ENCODE data around the gene CCDC14.
"Not testable (repeated sequence)": the region's sequence is repeated elsewhere in the genome, so short reads cannot be mapped to it uniquely, and the experiment has no call there.

The CCDC14 gene, protein sequence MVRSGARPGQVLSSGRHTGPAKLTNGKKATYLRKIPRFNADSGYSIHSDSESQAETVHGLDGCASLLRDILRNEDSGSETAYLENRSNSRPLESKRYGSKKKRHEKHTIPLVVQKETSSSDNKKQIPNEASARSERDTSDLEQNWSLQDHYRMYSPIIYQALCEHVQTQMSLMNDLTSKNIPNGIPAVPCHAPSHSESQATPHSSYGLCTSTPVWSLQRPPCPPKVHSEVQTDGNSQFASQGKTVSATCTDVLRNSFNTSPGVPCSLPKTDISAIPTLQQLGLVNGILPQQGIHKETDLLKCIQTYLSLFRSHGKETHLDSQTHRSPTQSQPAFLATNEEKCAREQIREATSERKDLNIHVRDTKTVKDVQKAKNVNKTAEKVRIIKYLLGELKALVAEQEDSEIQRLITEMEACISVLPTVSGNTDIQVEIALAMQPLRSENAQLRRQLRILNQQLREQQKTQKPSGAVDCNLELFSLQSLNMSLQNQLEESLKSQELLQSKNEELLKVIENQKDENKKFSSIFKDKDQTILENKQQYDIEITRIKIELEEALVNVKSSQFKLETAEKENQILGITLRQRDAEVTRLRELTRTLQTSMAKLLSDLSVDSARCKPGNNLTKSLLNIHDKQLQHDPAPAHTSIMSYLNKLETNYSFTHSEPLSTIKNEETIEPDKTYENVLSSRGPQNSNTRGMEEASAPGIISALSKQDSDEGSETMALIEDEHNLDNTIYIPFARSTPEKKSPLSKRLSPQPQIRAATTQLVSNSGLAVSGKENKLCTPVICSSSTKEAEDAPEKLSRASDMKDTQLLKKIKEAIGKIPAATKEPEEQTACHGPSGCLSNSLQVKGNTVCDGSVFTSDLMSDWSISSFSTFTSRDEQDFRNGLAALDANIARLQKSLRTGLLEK

DNA sequence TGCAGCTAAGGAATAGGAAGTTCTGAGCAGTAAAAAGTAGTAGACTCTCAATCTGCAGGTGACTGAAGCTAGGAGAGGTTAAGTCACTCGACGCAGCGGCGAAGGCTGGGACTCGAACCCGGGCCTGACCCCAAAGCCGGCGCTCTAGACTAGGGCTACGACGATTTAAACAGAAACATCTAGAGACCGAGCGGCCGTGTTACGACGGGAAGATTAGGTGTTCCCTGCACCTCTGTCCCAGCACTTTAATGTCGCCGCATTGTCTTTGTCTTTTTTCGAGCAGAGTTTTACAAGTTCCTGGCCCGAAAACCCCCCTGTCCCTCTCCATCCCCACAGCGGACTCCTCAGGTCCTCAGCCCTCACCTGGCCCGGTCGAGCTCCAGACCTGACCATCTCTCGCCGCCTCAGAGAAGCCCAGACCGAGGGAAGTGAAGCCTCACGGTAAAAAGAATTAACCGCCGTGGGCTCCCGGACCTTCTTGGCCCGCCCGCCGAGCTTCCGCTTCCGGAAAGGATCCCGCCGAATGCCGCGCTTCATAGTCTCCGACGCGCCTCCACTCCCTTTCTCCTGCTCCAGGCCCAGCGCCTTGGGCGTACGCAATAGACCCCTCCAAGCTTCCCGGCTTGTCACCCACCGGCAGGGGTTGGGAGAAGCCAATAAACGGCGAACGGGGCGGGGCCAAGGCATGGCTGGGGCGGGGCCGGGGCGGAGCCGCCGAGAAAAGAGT, at the start of gene CCDC14:
TSS of gene CCDC14 (minus strand) at position 449 of the 727 bp plus-strand sequence. CDS start at position 393, 56 bp downstream.
- DNase-seq = peak; percentile 96

DNA sequence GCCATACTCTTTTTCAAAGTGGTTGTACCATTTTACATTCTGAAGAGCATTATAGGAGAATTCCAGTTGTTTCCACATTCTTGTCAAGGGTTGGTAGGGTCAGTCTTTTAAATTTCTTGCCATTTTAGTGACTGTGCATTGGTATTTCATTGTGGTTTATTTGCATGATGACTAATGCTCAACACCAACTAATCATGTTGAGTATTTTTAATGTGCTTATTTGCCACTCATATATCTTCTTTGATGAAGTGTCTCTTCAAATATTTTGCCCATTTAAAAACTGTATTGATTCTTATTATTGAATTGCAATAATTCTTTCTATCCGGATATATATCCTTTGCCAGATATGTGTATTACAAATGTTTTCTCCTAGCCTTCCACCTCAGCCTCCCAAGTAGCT, 47.3 kb upstream of the CCDC14 start:
- DNase-seq = not testable (repeated sequence)

DNA sequence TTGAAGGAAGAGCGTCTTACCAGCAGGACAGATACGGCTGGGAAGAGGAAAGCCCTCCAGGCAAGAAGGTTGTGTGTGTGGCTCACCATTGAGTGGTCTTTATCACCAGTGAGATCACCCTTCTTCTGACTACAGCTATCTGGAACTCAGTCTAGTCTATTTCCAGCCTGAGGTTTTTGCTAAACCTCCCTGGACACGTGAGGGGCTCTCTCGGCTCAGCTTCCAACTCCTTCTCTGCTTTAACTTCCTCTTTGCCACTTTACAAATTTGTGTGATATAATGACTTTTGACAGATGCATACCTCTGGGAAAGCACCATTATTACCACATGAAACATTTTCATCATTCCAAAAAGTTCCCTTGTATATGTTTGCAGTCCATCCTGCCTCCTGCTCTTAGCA, 46.2 kb upstream of the CCDC14 start:
- DNase-seq = peak; percentile 74

DNA sequence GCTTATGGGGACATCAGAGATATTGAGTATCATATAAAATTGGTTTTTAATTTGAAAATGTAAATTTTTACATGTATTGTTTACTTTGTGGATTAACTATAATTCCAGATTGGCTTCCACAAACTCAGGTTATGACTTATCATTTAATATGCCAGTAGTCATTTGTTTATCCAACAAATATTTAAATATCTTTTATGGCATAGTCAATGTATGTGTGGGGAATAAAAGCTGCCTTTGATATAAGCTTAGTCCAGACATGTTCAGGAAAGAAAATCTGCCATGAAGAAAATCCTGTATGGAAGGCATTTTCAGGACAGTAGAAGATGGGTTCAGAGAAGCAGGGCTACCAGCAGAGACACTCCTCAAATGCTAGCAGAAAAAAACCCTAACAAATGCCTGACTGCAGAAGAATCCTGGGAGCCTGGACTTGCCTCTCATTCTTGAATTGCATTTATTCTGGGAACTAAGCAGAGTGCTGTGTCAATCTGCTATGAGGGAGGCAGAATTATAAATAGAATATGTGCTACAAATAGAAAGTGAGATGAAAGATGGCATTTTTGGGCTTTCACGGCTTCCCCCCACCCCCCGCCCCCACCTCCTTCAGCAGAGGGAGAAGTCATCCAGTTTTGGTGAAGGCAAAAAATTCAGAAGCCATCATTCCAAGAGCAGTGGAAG, 41.5 kb upstream of the CCDC14 start:
- DNase-seq = not testable (repeated sequence)

DNA sequence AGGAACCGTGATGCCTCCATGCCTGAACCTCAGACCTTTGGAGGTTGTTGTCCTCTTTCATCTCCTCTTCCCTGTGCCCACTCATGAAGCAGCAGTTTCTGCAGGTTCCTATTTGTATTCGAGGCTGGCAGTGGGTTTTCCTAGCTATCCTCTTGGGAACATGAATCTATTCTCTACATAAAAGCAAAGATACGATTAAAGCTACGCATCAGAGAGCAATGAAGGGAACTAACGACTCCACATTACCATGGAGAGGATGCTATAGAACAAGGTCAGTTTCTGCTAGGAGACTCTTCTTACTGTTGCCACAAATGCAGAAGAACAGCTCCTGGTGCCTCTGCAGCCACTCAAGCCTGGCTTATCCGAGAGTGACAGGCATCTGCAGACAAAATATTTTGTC, 40.3 kb upstream of the CCDC14 start:
- not testable (repeated sequence) for DNase-seq

DNA sequence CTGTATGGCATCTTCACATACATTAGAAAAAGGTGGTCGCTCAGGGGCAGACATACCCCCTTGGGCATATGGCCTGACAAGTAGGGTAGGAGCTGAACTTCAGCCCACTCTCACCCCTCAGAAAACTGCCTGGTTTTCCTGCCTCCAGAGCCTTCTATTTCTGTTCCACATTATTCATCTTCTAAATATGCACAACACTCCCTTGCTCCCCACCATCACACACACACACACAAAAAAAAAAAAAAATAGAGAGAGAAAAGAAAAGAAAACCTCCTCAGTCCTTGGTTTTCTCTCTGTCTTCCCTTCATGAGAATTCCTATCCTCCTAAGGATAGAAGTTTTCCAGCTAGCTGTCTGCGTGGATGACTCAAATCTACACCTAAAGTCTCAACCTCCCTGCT, 36.5 kb upstream of the CCDC14 start:
- DNase-seq = no peak

DNA sequence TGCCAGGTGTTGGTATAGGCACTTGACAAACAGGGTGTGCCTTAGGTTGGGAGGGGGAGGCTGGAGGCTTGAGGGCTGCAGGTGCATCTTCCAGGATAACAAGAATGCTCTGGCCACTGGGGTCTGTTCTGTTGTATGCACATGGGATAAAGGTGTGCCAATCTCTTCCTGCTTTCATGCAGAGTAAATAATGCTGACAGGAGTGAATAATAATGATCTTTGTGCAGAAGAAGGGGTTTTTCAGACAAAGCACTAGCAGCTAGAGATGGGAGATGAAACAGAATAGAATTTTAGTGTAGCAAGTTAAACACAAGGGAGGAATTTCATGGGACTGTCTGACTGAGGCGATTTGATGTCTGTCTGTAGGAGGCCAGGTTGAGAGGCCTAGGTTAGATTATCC, 32.8 kb upstream of the CCDC14 start:
- no peak for DNase-seq

DNA sequence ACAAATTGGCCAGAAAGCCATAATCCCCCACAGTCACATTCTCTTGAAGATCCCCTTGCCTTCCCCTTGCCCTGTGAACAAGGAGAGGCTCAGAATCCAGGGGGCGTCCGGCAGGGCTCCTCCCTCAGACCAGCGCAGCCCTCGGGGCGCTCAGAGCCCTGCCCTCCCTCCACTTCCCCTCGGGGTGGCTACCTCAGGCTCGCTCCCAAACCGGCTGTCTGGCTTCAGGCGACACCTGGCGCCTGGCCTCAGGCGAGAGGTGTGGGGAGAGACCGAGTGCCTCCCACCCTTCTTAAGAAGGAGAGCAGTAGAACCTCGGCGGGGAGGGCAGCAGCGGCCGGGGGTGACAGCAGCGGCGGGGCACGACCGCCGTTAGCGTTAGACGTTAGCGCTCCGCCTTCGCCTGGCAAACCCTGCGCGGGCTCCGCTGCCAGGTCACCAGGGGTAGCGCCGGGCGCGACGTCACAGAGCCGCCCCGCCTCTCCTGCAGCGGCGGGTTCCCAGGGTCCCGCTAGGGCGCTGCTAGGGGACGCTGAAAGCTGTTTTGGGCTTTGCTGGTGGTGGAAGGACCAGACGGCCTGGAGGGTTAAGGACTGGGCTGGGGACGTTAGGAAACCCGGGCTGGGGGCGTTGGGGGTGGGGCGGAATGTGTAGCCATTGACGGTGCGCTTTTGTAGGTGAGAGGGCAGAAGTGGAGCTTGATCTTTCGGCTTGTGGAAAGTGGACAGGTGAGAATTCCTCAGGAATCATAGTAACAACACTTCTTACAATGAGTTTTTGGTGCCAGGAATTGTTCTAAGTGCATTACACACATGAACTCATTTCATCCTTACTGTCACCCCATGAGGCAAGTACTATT, 30.9 kb upstream of the CCDC14 start, which contains the start of gene ROPN1:
TSS of gene ROPN1 (minus strand) at position 395 of the 859 bp plus-strand sequence. CDS start 11,643 bp downstream, outside the sequence.
- not testable (repeated sequence) for DNase-seq

DNA sequence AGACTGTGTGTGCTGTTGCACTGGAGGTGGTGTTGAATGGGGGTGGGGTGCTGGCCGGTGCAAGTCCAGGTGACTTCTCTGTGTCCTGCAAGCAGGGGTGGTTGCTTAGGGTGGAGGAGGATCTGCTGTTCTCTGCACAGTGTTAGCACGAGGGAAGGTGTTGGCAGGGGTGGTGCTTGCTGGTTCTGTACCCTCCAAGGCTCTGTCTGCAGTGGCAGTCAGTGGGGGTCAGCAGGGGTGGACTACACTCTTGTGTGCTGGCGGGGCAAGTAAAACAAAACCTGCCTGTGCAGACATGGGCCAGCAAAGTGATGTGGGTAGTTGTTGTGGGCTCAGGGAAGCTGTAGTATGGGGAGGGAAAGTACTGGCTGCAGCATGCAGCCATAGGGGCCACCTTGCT, 25.4 kb upstream of the CCDC14 start:
- no peak for DNase-seq

DNA sequence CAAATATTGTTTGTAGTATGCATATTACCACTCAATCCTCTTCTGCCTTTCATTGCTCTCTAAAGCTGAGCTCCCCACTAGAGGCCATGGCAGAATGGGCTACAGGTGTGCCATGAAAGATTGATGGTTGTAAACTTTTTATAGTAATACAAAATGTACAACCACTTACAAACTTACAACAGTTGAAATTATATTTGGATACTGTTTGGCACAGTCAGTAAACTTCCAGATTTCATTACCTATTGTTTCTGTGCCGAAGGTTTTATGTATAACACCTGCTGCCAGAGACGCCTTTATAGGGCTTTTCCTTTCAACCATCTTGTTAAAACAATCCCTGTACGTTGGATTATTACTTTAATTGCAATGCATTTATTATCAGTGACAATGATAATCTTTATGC, 23.9 kb upstream of the CCDC14 start:
- no peak for DNase-seq

DNA sequence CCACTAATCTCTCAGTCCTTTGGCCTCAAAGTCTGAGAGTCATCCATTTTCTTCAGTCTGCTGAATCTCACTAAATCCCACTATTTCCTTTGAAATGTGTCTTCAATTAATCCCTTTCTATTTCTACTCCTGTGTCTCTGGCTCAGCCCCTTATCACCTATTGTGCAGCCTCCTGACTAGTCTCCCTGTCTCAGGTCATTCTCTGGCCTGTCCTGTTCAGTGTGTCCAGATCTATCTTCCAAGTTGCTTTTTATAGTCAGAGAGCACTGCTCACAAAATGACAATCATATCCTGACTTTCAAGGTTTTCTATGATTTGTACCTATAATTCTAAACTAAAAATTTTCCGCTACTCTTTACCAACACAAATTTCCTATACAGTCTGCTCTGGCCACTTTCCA, 23.3 kb upstream of the CCDC14 start:
- no peak for DNase-seq

DNA sequence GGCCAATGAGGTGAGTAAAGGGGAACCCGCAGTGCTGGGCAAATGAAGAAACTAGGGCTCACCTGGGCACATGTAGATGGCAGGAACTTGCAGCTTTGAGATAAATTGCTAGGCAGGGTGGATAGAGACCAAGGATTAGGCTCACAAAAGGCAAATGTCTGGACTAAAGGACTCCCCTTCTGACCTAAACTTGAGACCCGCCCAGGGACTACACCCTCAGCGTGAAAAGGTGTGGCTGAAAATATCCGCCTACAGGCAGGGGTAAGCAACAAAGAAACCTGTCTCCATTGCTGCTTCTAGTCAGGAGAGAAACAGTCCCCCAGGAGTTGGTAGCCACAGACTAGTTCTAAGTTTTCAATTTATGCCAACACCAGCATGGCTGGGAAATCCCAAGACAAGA, 20.3 kb upstream of the CCDC14 start:
- DNase-seq = not testable (repeated sequence)

DNA sequence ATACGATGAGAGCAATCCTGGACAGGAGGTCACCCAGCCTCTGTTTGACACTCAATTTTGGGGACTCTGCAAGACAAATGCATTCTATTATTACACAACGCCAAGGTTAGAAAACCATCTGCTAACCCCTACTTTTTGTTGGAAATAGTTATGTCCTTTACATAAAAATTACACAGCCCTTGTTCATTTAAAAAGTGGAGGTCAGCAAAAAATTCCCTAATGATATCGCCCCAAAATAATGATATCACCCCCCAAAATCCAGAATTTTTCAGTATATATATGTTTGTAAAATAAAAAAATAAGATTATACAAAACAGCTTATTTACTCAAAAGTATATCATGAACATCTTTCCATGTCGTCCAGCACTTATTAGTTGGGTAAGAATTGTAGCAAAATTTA, 19.5 kb upstream of the CCDC14 start:
- DNase-seq = no peak

DNA sequence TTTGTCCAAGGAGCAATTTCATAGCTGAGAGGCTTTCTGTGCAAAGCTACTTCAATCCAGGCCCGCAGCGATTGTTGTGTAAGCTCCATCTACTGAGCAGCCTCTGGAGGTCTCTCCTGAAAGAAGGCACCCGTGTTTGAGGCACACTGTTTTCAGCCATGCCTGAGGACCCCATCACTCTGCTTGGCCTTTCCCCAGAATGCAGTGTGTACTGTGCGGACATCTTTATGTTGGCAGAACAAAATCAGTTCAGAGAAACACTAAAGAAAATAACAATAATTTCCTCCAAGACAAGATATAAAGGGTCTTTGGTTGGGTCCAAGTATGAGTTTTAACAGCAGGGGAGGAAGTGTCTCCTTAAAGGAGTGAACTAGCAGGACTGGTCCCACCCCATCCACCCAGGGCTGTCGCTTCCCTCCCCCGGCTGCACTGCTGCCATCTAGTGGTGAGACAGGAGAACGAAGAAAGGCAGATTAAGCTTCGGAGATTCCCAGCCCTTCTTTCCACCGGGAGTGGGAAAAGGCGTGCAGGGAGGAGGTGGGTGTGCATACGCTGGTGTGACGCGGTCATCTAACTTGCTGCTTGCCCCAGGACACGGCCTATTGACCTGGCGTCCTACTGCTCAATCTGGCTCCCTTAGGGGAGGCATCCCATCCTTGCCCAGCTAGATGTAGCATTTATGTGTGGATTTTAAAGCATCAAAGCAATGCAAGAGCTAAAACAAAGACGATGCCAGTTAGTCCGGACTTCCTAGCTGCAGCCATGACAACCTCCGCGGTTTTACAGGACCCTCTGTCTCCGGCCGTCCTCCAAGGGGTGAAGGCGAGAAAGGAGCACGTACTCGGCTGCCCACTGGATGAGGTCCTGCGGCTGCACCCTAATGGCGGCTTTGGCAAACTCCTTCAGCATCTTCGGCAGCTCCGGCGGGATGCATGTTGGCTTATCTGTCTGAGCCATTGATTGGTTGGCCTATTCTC, 18.8 kb upstream of the CCDC14 start:
- peak; percentile 9 for DNase-seq

DNA sequence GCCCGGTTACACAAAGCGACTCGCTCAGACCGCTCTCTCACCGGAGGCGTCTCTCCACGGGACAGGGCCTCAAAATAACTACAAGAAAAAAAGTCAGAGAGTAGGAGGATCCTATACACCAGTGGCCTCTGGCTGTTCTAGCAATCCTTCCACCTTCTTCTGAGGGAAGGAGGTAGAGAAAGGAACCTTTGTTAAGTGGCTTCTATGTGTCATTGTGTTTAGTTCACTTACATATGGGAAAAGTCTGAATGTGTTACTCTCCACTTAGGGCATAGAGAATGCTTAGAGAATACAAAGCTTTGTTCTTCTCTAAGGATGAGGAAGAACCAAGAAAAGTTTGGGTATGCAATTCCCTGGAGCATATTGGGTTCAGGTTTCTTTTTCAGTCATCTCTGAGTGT, 15.9 kb upstream of the CCDC14 start:
- not testable (repeated sequence) for DNase-seq

DNA sequence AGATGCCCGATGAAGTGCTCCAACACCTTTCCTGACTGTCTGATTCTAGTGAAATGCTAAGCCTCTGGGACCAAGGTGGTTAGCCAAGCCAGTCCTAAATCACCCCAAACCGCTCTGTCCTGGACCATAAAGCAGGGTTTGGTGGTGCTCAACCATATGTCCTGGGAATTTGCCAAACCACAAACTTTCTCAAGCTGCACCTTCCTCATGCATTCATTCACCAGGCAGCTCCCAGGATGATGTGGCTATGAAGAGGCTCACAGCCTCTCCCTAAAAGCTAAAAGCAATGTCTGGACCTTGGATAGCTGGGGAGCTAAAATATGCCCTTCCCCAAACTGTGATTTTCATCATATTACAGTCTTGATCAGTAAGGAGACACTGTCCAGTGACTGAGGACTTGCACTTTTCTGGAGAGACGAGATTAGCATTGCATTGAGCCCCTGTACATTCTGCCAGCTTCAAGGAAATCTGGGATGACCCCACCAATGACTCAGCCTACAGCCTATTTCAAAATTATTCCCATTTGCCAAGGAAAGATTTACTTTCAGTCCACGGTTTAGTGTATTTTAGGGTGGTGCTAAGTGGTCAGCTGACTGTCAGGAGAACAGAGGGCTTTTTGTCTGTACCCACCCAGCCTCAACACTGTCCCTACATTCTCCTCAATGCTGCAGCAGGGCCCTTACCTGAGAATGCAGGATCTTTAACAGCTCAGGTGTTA, 15.3 kb upstream of the CCDC14 start:
- not testable (repeated sequence) for DNase-seq

DNA sequence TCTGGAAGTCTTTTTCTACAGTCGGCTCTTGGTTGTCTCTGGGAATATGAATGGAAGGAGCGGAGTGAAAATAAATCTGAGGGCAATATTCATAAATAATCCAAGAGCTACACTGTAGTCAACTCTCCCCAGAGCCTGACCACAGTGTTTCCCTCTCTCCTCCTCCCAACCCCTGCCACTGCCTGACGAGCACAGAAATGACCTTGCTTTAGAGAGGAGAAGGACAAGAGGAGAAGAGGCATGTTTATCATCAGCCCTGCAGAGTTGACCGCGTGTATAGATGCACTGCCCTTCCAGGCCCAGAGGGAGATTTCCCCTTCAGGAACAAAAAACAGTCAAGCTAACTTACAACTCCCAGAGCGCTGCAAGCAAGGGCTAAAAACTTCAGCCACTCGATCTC, 14.0 kb upstream of the CCDC14 start:
- DNase-seq = not testable (repeated sequence)

DNA sequence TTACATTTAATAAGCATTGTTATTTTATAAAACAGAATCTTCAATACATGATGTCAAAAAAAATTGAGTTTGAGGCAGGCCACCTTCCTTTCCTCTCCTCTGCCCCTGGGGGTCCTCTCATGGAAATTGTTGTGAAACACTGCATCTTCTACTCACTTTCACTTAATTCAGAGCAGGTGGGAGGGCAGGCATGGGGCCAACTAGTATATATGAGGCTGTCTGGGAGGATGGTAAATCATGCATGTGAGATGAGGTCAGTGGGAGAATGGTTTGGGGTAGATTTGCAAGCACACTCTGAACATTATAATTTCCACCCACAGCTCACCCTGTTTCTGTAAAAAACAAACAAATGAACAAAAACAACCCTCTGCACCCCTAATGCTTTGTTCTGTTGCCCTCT, 10.4 kb upstream of the CCDC14 start:
- DNase-seq = no peak

DNA sequence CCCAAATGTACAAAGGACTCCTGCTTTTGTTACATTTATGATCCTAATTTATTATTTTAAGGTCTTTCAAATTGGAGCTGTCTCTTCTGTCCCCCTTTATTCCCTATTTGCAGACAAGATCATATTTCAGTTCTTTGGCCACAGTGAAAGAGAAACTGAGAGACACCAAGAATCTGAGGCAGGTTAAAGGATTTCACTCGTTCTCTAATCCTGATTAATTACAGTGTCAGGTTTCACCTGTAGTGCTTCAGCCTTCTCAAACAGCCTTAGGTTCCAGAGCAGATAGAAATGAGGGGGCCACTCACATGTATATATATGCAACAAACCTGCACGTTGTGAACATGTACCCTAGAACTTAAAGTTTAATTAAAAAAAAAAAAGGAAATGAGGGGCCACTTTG, 6.2 kb upstream of the CCDC14 start:
- not testable (repeated sequence) for DNase-seq

All from OCI-M1 (cell line).